GM18499 (cell line): ENCODE results near the gene PPP6R3.

Experiments
- ATAC-seq: cut with Tn5 transposase; IDR thresholded peaks from one replicate; pipeline ENCODE4 v1.9.1; 2021; ENCODE audit warnings: moderate number of reproducible peaks; ENCODE audit not compliant: insufficient read depth, unreplicated experiment

The PPP6R3 gene

DNA sequence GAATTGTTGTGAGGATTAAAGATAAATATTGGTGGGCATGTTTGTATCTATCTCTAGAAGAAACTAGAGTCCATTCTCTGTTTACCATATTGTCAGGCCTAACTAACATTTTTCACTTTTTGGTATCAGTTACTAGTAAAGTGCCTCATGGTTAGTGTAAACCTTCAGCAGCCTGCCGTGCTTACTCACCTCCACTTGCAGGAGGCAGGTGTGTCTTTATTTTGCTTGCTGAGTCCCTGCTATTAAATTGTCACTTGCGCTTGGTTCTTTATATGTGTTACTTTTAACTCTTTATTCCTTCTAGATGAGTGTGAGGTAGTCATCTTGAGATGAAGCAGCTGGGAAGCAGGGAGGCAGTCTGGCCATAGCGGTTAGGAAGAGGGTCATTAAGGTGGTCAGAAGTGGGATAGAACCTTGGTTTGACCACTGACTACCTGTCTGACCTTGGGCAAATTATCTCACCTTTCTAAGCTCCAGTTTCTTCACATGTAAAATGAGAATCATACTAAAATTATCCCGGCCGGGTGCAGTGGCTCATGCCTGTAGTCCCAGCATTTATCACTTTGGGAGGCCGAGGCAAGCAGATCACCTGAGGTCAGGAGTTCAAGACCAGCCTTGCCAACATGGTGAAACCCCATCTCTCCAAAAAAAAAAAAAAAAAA, 21.2 kb downstream of the PPP6R3 start:
- no peak for ATAC-seq

DNA sequence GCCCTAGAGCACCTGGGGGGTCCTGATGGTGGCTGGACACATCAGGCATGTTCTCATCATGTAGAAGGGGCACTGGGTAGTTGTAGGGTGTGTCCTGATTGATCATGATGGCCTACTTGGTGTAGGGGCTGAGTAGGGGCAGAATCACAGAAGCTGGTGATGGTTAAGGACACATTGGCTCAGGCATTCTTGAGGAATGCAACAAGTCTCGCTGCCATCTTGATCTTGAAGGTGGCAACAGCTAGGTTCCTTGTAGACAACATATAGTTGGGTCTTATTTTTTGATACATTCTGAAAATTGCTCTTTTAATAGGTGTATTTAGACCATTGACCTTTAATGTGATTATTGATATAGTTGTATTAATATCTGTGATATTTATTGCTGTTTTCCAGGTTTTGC, 28.1 kb downstream of the PPP6R3 start:
- no peak for ATAC-seq

DNA sequence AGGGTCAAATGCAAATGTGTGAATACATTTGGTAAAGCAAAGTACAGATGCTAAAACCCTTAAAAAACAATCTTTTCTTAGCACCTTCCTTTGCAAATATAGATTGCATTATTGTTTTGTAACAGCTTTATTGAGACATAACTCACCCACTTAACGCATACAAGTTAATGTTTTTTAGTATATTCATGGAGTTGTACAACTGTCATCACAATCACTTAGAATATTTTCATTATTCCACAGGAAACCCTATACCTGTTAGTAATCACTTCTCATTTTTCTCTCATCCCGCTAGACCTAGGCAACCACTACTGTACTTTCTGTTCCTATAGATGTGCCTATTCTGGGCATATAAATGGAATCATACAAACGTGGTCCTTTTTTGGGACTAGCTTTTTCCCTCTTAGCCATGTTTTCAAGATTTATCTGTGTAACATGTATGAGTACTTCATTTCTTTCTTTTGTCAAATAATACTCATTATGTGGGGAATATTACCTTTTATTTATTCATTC, 34.7 kb downstream of the PPP6R3 start:
- ATAC-seq = no peak

DNA sequence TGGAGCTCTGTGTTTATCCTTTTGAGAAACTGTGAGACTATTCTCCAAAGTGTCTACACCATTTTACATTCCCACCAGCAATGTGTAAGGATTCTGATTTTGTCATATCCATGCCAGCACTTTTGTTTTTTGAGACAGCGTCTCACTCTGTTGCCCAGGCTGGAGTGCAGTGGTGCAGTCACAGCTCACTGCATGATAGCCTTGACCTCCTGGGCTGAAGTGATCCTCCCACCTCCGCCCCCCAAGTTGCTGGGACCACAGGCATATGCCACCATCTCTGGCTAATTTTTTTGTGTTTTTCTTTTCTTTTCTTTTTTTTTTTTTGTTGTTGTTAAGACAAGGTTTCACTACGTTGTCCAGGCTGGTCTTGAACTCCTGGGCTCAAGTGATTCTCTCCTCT, 35.3 kb downstream of the PPP6R3 start:
- ATAC-seq = no peak

DNA sequence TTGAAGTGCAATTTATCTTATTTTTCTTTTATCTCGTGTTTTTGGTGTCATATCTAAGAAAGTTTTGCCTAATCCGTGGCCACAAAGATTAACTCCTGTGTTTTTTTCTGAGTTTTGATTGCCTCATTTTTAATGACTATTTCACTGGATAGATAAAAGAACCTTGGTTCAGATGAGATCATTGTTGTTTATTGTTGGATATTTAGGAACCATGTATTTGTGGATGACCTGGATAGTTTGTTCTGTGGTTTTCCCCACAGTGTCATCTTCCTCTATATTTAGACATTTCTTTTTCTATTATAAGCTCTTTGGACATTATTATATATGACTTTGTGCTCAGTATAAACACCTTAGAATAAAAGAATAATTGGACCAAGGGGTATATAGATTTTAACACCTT, 37.2 kb downstream of the PPP6R3 start:
- ATAC-seq = no peak

DNA sequence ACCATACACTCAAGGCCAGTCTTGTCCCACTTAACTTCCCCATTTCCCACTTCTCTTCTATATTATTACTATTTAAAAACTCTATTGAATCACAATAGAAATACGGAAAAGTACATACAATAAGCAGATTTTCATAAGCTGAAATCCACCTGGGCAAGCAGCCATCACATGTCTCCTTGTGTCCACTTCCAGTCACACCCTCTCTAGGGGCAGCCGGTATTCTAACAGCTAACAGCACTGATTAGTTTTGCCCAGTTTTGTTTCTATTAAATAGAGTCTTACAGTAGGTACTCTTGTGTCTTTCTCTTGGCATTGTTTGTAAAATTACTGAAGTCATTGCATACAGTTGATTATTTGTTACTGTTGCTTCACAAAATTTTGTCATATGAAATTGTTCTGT, 37.8 kb downstream of the PPP6R3 start:
- no peak for ATAC-seq

DNA sequence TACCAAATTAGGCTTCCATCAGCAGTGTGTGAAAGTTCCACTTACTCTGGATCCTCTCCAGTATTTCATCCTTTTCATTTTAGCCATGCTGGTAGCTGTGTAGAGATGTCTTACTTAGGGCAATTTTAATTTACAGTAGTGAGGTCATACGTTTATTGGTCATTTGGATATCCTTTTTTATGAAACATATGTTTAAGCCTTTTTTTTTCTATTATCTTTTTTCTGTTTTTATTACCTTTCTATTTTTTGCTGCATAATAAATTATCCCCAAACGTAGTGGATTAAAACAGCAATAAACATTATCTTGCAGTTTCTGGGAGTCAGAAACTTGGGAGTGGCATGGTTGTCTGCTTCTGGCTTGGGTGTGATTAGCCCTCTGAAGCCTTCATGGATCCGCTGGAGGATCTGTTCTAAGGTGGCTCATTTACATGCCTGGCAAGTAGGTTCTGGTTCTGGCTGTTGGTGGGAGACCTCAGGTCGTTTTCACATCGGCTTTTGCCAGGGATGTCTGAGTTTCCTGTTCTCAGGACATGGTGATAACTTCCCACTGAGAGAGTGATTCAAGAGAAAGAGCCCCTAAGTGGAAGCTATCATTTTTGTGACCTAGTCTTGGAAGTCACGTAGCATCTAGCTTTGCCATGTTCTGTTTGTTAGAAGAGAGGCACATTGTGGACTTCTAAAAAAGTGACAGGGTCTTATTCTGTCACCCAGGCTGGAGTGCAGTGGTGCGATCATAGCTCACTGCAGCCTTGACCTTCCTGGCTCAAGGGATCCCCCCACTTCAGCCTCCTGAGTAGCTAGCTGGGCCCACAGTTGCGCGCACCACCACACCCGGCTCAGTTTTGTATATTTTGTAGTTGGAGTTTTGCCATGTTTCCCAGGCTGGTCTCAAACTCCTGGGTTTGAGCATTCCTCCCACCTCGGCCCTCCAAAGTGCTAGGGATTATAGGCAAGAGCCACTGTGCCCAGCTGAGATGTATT, 38.6 kb downstream of the PPP6R3 start:
- no peak for ATAC-seq

DNA sequence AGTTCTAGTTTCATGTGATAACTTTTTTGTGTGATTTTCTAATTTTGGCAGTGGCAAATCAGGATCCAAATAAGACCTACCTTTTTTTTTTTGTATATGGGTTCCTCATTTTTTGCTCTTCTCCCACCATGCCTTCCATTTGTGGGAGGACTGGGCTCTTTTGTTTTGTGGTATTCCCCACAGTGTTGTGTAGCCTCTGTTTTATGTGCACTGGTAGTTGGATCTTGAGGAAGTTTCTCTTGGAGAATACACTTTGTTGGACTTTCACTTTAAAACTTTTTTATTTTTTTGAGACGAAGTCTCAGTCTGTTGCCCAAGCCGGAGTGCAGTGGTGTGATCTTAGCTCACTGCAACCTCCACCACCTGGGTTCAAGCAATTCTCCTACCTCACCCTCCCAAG, 39.7 kb downstream of the PPP6R3 start:
- no peak for ATAC-seq

DNA sequence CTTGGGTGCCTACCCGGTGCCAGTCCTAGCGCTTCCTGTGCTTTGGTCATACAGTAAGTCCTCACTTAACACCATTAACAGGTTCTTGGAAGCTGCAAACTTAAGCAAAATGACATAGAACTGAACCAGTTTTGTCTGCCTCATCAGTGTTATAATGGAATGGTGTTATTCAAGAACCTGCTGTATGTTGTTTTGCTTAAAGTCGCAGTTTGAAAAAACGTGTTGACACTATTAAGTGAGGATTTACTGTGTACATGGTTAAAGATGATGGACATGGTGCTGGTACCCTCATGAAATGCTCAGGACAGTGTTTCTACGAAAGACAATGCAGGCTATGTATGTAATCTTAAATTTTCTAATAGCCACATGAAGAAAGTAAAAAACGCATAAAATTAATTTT, 41.3 kb downstream of the PPP6R3 start:
- no peak for ATAC-seq

DNA sequence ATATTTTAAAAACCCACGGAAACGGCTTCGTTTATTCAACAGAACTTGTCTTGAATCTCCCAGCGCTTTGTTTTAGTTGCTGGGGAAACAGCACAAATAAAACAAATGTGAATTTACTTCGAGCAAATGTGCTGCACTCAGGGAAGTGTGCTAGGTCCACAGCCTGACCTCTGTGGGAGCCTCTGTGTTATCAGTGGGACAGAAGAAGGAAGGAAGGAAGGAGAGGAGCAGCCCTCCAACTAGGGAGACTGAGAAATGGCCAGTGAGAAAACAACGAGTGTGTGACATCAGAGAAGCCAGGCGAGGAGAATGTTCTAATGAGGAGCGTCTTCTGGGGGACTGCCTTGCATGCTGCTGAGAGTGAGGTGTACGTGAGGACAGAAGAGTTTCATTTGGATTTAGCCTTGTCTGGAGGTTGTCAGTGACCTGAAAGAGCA, 42.7 kb downstream of the PPP6R3 start:
- no peak for ATAC-seq

DNA sequence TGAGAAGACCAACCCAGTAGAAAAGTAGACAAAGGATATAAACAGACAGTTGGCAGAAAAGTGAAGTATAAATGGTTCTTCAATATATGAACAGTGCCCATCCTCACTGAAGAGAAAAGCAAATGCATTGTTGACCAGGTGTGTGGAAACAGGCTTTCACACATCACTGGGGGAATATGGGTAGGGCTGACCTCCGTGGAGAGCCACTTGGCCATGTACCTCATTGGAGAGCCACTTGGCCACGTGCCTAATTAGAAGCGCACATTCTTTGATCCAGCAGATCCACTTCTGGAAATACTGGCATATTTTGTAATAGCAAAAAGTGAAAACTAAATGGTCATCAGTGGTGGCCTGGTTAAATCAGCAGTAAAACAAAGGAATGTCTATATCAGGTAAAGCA, 43.2 kb downstream of the PPP6R3 start:
- ATAC-seq = no peak

DNA sequence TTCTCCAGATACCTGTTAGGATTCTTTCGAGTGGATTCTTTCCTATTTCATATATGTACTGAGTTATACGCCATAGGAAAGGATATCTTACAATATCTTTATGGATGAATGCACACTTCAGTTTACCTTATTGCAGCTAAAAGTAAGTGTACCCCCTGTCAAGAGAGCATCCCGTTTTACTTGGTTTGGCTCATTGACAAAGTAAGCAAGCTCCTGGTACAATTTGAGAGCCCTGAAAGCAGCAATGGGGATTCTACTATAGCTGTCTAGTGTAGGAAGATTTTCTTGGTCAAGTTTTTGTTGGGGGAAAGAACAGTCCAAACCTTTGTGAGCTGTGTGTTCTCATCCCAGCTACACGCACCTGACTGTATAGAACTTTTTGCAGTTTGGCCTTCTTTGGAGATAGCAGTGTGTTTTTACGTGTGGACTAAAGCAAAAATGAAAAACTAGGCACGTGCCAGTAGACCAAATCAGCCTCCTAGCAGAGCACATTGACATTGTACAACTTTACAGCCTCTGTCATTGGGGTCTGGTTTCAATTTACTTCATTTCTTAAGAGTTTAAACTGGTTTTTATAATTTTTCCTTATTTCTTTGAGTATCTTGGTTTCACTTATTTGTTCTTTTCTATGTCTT, 44.0 kb downstream of the PPP6R3 start:
- no peak for ATAC-seq

DNA sequence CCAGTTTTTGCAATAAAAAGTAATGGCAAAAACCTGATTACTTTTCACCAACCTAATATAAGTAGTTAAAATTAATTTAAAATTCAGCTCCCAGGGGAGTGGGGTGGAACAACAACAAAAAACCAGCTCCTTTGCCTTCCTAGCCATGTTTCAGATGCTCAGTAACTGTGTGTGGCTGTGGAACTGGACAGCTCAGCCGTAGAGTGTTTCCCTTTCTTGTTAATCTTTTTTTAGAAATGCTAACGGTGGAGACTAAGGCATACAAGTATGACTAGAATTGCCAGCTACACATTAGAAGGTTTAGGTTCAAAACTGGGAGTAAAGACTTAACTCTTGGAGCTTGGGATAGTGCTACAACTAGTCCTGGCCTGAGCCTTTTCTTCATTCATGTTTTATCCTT, 45.0 kb downstream of the PPP6R3 start:
- ATAC-seq = no peak

DNA sequence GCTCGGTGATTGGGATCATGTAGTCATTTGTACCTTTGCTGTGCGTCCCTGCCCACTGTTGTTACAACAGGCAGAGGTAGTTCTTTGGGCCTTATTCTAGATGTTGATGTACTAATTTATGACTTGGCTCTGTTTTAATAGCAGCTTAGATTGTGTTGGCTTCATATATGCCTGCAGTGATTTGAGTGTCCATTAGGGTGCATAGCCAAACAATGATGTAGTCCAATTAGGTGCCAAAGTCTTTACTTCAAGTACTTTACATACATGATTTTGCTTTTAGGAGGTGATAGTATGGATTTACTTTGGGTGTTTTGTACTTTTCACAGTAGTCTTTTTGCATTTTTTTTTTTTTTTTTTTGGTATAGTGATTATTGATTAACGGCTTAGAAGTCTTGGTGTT, 46.4 kb downstream of the PPP6R3 start:
- ATAC-seq = no peak

DNA sequence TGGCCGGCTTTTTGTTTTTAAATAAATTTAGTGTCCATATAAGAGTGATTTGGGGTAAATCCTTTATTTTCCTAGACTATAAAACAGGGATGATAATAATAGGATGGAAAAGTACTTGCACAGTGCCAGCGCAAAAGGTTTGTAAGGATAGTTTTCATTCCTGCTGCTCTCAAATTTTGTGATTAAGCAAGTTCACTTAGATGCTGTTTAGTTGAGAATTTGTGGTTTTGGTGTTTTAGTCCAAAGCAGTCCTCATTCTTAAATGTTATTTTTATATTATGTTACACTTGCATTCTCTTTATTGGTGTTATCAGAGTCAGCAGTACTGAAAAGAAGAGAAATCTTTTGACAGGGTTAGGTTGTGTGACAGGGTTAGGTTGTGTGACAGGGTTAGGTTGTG, 47.9 kb downstream of the PPP6R3 start:
- ATAC-seq = no peak

DNA sequence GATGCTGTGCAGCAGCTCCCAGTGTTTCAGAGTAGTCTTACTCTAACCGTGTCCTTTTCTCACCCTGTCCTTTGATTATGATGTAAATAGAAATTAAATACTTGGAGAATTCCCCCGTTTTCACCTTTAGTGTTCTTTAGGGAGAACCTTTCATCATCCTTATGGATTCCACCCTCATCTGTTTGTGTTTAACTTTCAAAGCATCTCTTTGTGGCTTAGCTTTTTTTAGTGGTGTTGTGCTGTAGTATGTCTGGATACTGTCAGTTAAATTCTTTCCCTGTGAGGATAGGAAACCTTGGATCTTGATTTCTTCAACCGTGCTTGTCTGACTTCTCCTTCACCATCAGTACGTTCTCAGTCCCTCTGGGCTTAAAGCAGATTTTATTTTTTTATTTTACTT, 48.5 kb downstream of the PPP6R3 start:
- no peak for ATAC-seq

DNA sequence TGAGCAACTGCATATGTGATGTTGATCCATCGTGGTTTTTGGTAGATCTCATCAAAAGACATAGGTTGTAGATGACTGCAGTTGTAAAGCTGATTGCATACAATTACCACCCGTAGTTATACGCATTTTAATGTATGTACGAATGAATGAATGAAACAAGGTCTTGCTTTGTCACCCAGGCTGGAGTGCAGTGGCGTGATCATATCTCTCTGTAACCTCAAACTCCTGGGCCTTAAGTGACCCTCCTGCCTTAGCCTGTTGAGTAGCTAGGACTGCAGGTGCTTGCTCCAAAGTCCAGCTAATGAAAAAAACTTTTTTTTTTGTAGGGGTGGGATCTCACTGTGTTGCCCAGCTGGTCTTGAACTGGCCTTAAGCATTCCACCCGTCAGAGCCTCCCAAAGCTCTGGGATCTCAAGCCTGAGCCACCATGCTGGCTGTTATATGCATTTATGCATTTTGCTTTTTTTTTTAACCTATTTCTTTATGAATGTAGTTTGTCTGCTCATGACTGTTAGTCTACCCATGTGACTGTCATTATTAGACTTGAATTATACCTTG, 53.5 kb downstream of the PPP6R3 start:
- no peak for ATAC-seq

DNA sequence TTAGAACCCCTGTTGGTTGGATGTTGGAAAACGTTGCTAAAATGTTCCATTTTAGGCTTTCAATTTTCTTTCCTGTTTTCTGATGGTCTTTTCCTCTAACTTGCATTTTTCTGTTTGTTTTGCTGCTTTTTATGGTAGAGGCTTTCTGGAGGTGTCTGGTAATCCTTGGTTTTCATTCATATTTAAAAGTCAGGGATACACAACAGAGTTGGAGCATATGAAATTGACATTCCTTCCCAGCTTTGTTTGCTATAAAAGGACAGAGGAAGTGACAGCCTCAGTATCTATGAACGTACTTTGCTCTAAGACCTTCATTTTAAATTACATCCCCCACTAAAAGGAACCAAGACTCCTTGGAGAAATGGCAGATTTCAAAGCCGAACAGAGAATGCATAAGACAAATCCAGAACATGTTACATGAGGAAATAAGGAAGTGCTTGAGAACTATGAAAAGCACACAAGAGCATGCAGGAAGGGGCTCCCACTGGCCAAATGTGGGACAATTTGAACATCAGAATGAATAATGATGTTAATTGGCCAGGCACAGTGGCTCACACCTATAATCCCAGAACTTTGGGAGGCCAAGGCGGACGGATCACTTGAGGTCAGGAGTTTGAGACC, 56.7 kb downstream of the PPP6R3 start:
- no peak for ATAC-seq

DNA sequence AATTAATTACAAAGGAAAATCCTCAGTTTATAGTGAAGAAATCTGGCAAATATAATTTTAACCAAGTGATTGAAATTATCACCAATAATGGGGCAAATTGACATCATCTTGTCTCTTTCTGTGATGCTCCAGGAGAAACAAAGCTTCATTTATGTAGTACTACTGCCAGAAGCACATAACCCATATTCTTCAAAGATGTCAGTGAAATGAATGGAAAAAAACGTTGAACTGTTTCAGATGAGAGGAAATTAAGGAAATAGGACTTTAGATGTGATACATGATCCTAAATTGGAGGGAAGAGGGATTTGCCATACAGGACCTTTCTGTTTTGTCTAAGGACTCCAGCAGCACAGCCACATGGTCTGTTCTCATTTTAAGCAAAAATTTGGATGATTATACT, 57.6 kb downstream of the PPP6R3 start:
- no peak for ATAC-seq

DNA sequence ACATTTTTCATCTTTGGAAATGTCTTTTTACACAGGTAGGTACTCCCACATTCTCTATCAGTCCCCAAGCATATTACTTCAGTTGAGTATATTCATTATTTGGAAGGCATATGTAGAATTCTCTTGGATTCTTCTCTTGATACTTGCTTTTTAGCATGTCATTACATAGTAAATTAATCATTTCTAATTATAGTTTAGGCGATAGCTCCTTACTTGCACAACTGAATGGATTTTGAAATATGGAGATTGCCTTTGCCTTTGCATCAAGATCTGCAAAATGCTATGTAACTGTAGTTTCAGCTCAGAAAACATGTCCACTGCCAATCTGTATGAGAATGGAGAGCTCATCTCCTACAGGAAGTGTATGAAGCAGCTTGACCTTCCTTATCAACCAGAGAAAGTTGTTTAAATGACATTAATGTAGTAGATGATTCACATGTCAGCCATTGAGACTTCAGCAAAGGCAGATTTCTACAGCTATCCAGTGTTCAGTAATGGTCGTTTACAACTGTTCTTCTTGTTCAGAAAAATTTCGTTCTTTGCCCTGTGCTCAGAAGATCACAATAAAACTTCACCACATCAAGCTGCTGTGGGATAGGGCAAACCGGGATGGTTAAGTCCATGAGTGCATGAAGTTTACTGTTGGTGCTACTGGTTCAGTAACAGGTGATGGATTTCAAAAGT, 61.6 kb downstream of the PPP6R3 start:
- no peak for ATAC-seq
